Anterior cingulate cortex (tissue), 58 donors: ENCODE measurements around the gene FSTL4.
"Not testable (repeated sequence)": the region's sequence is repeated elsewhere in the genome, so short reads cannot be mapped to it uniquely, and the experiment has no call there.

Source experiments
- DNase-seq, 58 donors: peaks; one replicate each; lab custom pipeline; 2025; lab: John Stamatoyannopoulos, UW

Gene FSTL4

DNA sequence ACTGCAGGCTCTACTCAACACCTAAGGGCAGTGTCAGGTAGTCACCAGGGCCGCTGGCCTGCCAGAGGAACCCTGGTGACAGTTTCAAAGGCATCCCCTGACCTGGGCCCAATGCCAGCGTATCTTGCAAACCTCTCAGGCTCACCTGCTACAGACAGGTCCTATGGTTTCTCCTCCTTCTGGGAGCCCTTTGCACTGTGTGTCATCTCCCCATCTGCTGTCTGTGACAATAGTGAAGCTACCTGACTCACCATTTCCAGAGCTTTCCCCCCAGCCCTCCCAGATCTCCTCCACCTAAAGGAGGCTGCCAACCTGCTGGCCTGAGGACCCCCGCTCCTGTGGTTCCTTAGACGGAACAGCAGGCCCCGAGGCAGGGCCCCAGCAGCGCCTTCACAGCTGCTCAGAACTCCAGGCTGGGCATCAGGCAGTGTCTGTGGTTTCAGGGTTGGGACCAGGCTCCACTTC lies 203.1 kb downstream of the FSTL4 start:
- DNase-seq: no peak

DNA sequence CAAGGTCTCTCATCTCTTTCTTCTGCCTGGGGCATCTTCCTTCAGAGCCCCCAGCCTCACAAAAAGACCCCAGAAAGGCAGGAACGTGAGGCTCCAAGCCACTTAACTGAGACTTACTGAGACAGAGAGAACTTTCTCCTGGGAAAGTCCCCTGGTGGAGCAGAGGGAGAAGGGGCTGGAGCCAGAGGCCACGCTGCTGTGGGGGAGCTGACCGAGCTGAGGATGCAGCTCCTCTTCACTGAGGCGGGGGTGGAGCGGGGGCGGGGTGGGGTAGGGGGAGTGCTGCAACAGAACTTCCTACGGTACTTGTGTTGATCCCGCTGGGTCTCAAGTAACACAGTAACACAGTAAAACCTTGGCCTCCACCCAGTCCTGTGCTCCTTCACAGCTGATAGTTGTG lies 204.0 kb downstream of the FSTL4 start:
- DNase-seq: no peak

DNA sequence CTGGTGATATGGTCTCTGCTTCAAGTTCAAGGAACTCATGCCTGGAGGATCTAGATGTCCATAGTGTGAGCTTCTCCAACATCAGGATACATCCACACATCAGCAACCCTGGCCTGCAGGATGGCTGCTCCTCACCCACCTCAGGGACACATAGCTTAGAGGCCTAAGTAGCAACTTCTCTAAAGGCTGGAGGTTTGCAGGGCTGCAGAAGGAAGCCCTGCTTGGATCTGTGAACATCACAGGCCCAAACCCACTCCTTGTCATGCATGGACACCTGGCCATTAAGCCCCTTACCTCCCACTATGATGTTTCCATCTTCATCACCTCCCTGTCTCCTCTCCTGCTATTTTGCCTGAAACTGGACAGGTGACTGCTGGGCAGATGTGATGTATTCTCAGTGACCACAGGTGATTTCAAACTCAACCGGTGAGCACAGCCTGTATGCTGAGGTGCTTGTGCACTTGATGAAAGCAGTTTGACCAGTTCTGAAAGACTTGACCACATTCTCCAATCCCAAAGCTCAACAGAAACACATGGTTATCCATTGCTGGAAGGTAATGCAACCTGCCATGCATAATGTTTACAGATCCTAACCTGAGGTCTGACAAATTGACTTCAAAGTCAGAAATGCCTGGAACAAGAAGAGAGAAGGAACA lies 205.2 kb downstream of the FSTL4 start:
- DNase-seq: no peak

DNA sequence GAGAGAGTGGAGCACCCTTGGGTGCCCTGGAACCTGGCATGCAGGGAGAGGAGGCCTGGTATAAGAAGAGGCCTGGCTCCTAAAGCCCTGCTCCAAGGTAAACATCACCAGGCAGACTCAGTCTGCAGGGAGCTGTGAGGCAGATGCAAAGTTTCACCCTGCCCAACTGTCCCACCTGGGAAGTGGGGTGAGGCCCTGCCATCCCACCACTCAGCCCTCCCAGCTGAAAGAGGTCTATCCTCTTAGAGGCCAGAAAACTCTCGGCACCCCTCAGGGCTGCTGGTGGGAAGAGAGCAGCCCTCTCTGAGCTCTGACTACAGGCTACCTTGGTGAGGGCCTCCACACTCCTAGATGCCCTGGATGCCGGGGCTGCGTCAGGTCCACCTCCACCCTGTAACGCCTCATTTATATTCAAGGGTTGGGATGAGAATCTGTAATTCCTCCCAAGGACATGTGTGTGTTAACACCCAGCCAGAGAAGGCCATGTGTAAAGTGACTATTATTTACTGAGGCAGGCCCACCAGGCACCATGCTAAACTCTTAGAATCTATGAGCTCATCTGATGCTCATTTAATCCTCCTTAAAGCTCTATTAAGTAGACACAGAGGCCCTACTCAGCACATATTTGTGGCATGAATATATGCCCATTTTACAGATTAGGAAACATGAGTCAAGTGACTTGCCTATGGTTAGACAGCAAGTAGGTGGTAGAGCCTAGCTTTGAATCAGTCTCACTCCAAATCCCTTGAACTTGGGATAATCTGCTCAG lies 205.9 kb downstream of the FSTL4 start:
- DNase-seq: no peak

DNA sequence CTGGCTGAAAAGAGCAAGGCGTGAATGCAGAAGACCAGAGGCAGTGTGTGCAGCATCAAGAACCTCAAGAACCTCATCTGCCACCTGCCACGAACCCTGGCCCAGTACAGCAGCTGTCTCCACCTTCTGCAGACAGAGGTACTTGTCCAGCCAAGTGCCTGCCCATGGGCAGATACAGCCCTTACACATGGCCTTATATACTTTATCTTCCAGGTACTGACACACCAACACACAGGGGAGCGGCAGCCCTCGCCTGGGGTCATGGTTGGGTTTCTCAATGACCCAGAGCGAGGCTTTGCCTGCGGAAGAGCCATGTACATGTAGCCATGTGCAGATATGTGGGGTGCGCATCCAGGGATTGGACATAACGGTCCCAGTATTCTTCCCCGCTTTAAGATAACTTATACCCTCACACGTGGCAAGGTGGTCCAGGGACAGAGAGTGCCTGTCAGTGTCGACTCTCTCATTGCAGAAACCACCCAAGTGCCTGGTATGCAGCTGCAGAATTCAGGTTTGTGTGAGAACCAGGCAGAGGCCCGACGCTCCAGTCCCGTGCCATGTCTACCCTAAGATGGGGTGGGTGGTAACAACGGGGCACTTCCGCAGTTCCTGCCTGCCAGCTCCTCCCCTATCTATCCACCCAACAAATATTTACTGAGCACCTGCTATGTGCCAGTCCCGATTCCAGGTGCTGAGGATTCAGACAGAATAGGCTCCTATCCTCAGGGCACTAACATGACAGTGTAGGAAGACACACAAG lies 206.9 kb downstream of the FSTL4 start:
- no peak for DNase-seq

DNA sequence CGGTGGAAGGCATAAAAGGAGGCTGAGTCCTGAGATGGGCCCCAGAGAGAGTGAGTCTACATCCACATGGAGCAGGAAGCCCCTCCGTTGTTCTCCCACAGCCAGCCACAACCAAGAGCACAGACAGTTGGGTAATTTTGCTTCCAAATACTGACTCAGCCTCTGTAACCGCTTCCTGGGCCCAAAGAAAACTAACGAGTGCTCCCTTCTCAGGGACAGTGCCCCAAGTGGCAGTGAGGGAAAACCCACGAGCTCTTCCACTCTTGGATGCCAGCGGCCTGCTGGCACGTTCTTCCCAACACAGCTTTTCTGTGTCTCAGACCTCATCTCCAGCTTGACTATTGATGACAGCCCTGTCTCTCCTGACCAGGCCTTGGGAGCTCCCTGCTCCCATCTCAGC lies 207.6 kb downstream of the FSTL4 start:
- no peak for DNase-seq

DNA sequence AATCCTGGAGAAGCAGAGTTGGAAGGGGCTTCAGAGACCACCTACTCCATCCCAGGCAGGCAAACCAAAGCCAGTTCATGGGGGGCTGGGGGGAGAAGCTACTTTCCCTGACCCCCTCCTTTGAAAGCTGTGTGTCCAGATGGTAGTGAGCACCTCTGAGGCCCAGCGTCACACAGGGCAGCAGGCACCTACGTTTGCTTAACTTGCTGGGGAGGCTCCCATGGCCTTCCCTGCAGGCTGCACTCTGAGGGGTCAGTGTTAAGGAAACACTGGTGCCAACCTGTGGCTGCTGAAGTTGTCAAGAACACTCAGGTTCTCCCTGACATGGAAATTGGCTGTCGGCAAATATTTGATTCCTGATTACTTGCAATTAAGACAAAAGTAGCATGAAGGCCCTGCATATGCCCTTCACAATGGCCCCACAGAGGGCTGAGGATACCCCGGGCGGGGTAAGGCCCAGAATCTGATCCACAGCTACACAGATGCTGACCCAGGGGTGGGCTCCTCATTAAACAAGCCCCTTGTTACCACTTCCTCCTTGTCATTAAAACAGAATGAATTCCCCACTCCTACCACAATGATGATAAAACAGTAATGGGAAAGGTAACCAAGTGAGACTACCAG lies 208.5 kb downstream of the FSTL4 start:
- DNase-seq: no peak

DNA sequence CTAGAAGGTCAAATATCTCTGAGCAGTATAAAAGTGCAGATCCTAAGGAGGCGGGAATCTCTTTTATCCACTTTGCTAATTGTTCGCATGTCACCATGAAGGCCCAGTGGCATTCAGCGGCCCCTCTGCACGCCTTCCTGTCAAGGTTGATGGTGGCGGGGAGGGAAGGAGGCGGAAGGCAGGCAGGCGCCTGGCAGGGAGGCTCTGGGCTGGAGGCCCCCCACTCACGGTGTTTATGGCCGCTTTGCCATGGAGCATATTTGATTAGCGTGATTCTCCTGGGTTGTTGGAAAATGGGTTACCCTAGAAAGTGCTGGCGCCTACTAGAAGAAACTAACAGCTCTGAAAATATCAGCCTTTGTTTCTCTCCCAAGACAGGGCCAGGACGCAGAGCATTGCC lies 209.6 kb downstream of the FSTL4 start:
- DNase-seq: no peak

DNA sequence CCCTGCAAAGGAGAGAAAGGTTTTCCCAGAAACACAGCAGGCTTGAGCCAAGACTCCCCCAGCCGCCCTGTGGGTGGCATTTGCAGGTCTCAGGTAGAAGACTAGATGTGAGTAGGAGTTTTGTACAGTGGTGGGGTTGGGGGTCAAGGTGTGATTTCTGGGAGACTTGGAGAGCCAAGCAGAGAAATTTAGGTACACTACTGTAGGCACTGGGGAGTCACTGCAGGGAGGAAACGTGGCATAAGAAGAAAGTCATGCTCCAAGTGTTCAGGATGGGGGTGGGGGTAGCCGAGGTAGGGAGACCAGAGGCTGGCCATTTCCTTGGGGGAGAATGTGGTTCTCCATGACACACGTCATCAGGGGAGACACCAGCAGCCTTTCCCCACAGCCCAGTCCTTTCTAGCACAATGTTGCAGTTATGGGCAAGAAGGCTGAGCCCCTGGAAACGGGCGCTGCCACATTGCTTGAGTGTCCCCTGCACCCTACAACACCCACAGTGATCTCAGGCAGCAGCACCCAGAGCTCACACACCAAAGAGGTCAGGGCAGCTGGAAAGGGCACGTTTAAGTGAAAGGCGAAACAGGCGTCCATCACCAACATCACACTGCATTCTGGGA lies 210.5 kb downstream of the FSTL4 start:
- no peak for DNase-seq

DNA sequence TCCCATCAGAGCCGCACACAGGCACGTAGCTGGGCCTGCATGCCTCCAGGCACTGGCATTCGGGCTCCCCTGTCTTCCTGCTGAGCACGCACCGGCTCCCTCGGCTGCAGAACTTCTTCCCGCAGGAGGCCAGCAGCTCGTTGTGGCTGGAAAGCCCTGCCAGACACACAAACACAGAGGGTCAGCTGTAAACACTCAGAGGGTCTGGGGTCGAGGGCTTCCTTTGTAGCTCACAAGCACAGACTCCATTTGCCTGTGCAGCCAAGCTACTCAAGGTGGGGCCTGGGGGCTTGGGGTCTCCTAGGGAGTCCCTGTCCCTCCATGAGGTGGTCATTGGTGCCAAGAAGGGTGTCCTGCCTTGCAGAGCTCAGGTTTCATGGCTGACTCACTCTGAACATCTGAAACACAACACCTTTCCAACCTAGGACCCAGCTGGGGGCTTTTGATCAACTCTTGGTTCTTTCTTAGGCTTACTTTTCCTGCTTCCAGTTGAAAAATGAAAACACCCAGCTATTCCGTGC lies 211.4 kb downstream of the FSTL4 start:
- no peak for DNase-seq

DNA sequence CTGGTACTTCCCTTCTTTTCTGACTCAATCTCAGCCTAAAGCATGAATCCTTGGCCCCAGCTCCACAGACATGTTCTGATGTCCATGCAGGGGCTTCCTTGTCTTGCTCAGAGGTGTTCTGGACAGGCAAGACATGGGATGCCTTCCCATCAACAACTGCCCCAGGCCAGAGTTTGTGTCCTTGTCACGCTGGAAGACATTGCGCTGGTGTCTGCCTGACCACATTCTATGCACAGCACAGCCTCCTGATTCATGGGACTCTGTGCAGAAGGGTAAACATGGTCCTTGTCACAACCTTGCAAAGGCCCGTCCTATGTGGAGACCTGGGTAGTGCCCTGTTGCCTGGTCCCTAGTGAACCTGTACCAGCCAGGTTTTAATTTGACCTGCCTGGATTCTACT lies 212.2 kb downstream of the FSTL4 start:
- DNase-seq: no peak

DNA sequence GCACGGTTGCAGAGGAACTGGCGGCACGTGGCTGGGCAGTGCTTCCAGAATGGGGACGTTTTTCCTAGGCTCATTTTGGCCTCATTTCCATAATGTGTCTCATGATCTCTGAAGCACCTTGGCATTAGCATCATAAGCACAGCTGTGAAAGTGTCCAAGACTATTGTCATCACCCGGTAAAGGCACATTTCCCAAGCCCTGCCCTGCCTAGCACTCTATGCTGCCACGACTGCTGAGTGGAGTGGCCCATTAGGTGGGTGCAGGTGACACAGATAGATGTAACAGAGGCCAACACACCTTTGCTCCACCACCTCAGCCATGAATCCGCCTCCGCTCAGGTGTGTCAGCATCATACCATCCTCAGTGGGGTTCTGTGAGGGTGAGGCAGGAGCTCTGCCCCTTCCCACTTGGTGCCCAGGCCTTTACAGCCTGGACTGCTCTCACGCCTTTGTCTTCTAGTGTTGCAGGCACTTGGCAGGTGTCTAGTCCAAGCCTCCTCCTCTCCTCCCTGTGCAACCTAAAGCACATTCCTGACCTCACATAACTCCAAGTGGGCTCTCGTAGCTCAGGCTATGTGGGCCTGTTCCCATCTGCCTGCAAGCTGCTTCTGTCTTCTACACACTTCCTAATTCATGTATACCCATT lies 213.0 kb downstream of the FSTL4 start:
- no peak for DNase-seq

DNA sequence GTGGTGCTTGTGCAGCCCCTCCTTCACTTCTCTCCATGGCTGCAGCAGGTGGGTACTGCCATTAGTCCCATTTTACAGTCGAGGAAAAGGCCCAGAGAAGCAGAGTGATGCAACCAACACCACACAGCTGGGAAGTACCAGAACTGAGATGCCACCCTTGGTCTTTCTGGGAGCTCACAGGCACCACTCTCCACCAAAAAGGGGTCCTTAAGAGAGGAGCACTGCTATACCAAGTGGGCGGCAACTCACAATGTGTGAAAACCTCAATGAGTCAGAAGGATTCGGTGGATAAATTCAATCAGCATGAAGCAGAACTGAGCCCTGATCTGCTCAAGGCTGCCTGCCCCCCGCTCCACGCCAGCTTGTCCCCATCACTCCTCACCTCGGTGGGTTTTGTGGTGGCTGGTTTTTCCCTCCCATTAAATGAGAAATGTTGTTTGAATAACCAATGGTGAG lies 213.7 kb downstream of the FSTL4 start:
- peak in 1 of 58 donors; percentile 16 for DNase-seq

DNA sequence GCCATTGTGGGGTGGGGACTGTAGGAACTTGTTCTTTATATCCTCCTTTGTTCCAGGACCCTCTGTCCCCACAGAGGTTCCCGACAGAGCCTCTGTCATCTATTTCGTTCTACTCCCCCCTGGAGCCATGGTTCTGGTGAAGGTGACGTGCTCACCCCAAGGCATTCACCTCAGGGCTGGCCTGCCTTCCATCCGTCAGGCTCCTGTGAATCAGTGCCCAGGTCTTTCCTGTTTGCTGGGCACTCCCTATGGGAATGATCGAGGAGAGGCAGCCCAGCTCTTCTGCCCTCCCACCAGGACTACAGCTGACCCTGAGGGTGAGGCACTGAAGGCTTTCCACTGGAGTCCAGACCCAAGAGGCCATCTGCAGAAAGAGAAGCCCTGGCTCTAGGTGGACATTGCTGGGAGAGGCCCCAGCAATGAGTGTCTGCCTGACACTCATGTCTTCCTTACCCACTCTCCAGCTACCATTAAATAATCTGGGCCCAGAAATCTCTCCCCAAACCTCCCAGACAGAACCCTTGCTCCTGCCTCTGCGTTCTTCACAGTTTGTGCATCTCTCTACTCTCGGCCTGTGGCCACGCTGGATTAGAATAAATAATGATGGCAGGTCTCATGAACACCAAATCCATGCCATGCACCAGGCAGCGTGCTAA lies 214.2 kb downstream of the FSTL4 start:
- no peak for DNase-seq

DNA sequence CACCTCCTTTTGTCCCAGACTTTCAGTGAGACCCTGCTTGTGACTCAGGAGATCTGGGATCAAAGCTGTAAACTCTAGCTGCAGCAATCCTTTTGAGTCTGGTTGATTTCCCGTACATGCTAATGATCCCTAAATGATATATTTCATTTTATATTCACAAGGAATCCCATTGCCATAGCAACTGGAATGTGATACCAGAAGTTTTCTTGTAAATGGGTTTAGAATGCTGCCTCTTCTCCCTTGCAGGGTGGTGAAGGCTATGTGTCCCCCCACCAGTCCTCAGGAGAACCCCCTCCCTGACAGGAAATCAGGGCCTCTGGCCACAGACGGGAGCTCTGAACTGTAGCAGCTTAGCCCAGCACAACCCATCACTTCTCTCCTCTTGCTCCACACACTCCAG lies 215.0 kb downstream of the FSTL4 start:
- no peak for DNase-seq

DNA sequence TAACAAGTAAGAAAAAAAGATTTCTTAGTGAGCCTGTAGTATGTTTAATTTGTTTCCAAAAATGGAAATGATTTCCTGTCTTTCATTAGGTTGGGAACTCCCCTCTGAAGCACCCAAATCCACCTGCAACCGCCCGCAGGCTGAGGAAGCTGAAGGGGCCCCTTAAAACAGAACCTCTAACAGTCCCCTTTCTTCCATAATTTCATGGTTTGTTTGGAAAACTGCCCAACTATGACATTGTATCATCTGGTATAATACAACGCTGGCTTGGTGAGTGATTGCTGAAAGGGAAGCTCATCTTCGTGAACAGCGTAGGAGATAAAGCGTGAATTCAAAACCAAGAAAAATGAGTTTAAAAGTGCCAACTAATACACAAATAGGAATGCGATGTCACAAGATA lies 215.5 kb downstream of the FSTL4 start:
- DNase-seq: peak in 1 of 58 donors; percentile 33

DNA sequence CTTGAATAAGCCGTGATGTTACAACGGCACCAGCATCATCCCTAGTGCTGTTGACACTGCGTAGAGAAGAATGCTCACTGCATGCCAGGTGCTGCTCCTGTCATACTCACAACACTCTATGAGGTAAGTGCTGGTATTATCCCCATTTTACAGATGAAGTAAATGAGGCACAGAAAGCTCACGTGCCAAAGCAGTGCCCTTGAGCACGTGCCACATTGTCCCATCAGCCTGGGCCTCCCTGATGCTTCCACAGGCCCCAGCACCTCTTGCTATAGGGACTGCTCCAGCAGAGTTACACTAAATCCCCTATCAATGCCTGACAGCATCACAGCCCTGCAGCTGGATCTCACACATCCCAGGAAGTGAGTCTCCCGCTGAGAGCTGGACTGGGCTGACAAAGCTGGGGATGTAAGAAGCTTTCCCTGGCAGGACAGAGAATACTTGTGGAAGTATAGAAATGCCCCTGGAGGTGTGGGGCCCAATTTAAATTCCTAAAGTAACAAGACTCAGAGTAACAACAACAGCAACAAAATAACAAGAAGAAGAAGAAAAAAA lies 216.1 kb downstream of the FSTL4 start:
- DNase-seq: no peak

DNA sequence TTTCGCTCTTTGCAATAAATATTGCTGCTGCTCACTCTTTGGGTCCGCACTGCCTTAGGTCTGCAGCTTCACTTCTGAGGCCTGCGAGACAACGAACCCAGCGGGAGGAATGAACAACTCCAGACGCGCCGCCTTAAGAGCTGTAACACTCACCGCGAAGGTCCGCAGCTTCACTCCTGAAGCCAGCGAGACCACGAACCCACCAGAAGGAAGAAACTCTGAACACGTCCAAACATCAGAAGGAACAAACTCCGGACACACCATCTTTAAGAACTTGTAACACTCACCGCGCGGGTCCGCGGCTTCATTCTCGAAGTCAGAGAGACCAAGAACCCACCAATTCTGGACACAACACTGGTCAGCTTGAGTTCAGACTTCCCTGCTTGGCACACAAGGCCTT lies 217.1 kb downstream of the FSTL4 start:
- DNase-seq: not testable (repeated sequence)

DNA sequence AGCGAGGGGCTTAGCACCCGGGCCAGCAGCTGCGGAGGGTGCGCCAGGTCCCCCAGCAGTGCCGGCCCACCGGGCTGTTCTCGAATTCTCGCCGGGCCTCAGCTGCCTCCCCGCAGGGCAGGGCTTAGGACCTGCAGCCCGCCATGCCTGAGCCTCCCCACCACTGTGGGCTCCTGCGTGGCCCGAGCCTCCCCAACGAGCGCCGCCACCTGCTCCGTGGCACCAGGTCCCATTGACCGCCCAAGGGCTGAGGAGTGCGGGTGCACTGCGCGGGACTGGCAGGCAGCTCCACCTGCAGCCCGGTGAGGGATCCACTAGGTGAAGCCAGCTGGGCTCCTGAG lies 217.9 kb downstream of the FSTL4 start:
- not testable (repeated sequence) for DNase-seq
